ENCODE results near the gene PRR35. TPM values are rescaled to one million over a fixed set of nuclear protein-coding genes. Genes with fewer than 3 reads are reported as not detected.
"Not testable (repeated sequence)": the region's sequence is repeated elsewhere in the genome, so short reads cannot be mapped to it uniquely, and the experiment has no call there.

The PRR35 gene
- total RNA-seq, 1 experiment from 2014 or later = not detected

GRCh38 chr16:593807-594206 lies 33.6 kb downstream of the PRR35 start:
- no peak for DNase-seq (ENCODE audit: low spot score)

GRCh38 chr16:595094-595528 lies 34.9 kb downstream of the PRR35 start:
- DNase-seq (ENCODE audit: low spot score) = no peak

DNA sequence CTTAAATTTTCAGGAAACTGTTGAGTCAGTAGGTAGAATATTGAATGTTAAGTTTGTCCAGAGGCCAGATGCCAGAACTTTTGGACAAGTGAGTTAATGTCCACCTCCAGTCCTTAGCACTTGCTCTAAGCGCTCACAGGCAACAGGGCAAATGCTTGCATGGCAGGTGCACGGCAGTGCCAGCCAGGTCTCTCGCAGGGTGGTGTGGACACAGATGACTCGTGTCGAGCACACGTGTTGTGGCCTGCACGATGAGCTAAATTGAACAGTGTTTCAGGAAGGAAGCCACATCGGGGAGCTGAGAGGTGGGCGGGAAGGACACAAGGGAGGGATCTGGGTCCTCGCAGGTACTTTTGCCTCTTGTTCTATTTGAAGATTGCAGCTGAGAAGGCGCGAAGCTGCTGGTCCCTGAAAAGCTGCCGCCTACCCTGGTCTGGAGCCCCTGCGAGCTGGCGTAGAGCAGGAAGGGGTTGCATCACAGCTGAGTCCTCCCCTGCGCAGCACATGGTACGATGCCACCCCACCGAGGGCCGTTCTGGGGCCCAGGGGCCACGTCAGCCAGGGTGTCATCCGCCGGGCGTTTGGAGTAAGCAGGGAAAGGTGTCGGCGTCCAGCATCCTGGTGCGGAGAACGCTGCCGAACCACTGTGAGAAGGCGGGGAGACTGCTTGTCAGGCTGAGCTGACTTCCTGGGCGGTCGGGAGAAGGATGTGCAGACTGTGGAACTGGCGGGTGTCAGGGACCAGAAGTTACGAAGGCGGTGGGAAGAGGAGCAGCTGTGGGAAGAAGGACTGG lies 35.9 kb downstream of the PRR35 start:
- DNase-seq (ENCODE audit: low spot score) = no peak

- no peak for DNase-seq (ENCODE audit: low spot score)
These were observed 36.5 kb downstream of the PRR35 start for GRCh38 chr16:596736-597060.

- not testable (repeated sequence) for DNase-seq (ENCODE audit: low spot score)
These were observed 37.5 kb downstream of the PRR35 start for GRCh38 chr16:597655-598054.

DNA sequence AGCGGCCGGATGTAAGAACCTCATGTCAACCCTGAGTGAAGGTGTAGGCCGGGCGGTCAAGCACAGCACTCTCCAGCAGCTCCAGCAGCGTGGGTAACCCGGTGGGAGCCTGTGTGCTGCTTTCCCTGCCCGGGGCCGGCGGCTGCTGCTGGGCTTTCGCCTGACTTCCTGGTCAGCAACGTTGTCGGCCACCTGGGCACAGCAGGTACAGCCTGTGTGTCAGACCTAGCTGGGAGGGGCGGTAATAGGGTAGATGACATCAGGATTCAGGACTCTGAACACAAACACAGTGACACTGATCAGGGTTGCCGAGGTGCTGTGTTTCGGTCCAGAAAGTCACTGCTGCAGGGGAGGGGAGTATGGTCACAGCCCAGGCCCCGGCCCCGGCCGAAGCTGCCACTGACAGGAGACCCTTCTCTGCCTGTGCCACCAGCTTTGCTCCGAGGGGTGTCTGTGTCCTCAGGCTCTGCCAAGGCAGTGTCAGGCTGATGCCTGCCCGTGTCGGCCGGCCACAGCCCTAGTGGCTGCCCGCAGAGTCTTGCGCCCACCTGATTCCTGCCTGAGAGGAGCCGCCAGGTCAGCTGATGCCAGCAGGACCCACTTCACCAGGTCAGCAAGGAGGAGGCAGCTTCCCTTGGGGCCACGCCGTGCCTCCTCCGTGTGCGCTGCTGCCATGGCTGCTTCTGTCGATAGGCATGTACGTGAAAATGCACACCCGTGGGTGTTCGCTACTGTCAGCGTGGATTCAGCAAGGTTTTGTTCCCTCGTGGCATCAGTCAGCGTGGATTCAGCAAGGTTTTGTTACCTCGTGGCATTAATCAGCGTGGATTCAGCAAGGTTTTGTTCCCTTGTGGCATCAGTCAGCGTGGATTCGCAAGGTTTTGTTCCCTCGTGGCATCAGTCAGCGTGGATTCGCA lies 38.9 kb downstream of the PRR35 start:
- DNase-seq (ENCODE audit: low spot score) = no peak

DNA sequence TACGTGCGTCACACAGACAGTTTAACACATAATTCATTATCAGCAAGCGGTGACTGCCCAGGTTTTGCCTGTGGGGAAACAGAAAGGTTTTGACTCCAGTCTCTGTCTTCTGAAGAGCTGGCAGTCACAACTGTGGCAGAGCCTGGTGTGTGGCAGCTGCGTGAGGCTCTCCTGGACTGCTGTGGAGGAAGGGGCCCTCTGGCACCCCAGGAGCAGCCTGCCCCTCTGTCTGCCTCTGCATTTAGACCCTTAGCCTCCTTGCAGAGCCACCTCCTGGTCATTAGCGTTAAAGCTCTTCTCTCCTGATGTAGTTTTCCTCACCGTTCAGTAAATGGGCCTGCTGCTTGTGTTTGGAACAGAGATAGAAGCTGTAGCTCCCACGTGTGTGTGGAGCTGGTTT lies 40.6 kb downstream of the PRR35 start:
- DNase-seq (ENCODE audit: low spot score) = no peak

GRCh38 chr16:603933-604332 lies 43.7 kb downstream of the PRR35 start:
- DNase-seq (ENCODE audit: low spot score) = no peak

DNA sequence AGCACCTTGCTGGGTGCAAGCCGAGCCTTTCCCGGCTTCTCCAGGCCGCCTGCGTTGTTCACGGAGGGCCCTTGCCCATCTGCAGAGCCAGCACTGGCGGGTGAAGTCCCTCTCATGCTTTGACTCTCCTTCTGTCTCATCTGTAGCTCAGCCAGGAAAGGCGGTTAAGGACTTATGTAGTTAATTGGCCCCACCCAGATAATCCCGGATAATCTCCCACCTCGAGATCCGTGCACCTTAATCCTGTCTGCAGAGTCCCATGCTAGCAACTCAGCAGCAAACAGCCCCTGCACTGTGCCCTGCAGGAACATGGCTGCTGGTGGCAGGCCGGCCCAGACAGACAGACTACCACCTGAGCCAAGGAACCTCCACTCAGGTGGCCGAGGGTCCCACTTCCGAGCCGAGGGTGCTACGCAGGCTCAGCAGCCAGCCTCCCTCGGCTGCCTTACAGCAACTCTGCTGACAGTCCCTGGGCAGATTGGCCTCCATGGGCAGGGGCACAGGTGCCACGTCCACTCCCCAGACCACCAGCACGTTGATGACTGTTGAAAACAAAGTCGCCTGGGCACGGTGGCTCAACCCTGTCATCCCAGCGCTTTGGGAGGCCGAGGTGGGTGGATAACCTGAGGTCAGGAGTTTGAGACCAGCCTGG lies 46.6 kb downstream of the PRR35 start:
- DNase-seq (ENCODE audit: low spot score) = no peak

- DNase-seq (ENCODE audit: low spot score) = no peak
These were observed 47.8 kb downstream of the PRR35 start for GRCh38 chr16:608019-608418.

GRCh38 chr16:609316-609715 lies 49.1 kb downstream of the PRR35 start:
- no peak for DNase-seq (ENCODE audit: low spot score)

DNA sequence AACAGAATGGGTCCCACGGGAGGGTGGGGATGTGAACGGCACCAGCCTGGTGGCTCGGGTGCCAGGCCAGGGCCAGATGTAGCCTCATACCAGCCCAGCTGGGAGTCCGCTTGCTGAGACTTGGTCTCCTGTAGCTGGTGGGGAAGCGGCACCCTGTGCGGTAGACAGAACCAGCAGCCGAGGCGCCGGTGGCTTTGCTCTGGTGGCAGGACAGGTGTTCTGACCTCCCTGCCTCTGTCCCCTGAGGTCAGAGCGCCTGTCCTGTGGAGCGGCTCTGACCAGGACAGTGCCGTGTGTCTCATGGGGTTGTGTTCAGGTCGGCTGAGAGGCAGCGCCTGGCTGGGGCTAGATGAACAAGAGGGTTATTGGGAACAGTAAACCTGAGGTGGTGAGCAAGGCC lies 49.8 kb downstream of the PRR35 start:
- DNase-seq (ENCODE audit: low spot score) = no peak

GRCh38 chr16:610513-611381 lies 50.6 kb downstream of the PRR35 start:
- no peak for DNase-seq (ENCODE audit: low spot score)

GRCh38 chr16:615122-615521 lies 54.9 kb downstream of the PRR35 start:
- DNase-seq (ENCODE audit: low spot score) = no peak

Other genes starting within 250 kb of the PRR35 start
- 39.0 and 50.5 TPM in 2 replicates for gene AXIN1, start 207.7 kb upstream of the PRR35 start, total RNA-seq (2014; rRNA removed; shearing (Covaris generic))
- gene MRPL28, start 189.9 kb upstream of the PRR35 start, total RNA-seq (2014; rRNA removed; shearing (Covaris generic)) = 234 and 252 TPM in 2 replicates
- 46.6 and 58.5 TPM in 2 replicates for gene PGAP6, start 178.4 kb upstream of the PRR35 start, total RNA-seq (2014; rRNA removed; shearing (Covaris generic))
- gene NME4, start 163.2 kb upstream of the PRR35 start, total RNA-seq (2014; rRNA removed; shearing (Covaris generic)) = 161 and 179 TPM in 2 replicates
- 8.1 and 12.5 TPM in 2 replicates for gene DECR2, start 158.5 kb upstream of the PRR35 start, total RNA-seq (2014; rRNA removed; shearing (Covaris generic))
- gene RAB11FIP3, start 134.7 kb upstream of the PRR35 start, total RNA-seq (2014; rRNA removed; shearing (Covaris generic)) = 22.0 and 27.4 TPM in 2 replicates
- 53.5 and 60.0 TPM in 2 replicates for gene CAPN15, start 32.7 kb upstream of the PRR35 start, total RNA-seq (2014; rRNA removed; shearing (Covaris generic))
- 0.34 TPM in 1 of 2 replicates, not detected in the other for gene NHLRC4, start 6.6 kb downstream of the PRR35 start, total RNA-seq (2014; rRNA removed; shearing (Covaris generic))
- gene PIGQ, start 9.6 kb downstream of the PRR35 start, total RNA-seq (2014; rRNA removed; shearing (Covaris generic)) = 76.5 and 77.1 TPM in 2 replicates
- gene RAB40C, start 29.7 kb downstream of the PRR35 start, total RNA-seq (2014; rRNA removed; shearing (Covaris generic)) = 16.8 and 20.2 TPM in 2 replicates
- gene WFIKKN1, start 70.6 kb downstream of the PRR35 start, total RNA-seq (2014; rRNA removed; shearing (Covaris generic)) = 0.24 TPM in 1 of 2 replicates, not detected in the other
- gene METTL26, start 75.9 kb downstream of the PRR35 start, total RNA-seq (2014; rRNA removed; shearing (Covaris generic)) = 126 and 150 TPM in 2 replicates
- gene MCRIP2, start 81.4 kb downstream of the PRR35 start, total RNA-seq (2014; rRNA removed; shearing (Covaris generic)) = 27.8 and 36.1 TPM in 2 replicates
- 17.1 and 28.7 TPM in 2 replicates for gene WDR90, start 89.0 kb downstream of the PRR35 start, total RNA-seq (2014; rRNA removed; shearing (Covaris generic))
- 38.5 and 41.2 TPM in 2 replicates for gene RHOT2, start 107.7 kb downstream of the PRR35 start, total RNA-seq (2014; rRNA removed; shearing (Covaris generic))
- gene RHBDL1, start 115.3 kb downstream of the PRR35 start, total RNA-seq (2014; rRNA removed; shearing (Covaris generic)) = 2.2 and 2.8 TPM in 2 replicates
- gene STUB1, start 120.0 kb downstream of the PRR35 start, total RNA-seq (2014; rRNA removed; shearing (Covaris generic)) = 227 and 249 TPM in 2 replicates
- 1.6 and 3.4 TPM in 2 replicates for gene JMJD8, start 123.9 kb downstream of the PRR35 start, total RNA-seq (2014; rRNA removed; shearing (Covaris generic))
- gene WDR24, start 130.0 kb downstream of the PRR35 start, total RNA-seq (2014; rRNA removed; shearing (Covaris generic)) = 2.9 and 3.1 TPM in 2 replicates
- gene FBXL16, start 145.4 kb downstream of the PRR35 start, total RNA-seq (2014; rRNA removed; shearing (Covaris generic)) = 9.9 and 10.0 TPM in 2 replicates
- 71.9 and 87.2 TPM in 2 replicates for gene METRN, start 154.7 kb downstream of the PRR35 start, total RNA-seq (2014; rRNA removed; shearing (Covaris generic))
- gene ANTKMT, start 160.8 kb downstream of the PRR35 start, total RNA-seq (2014; rRNA removed; shearing (Covaris generic)) = 83.8 and 94.2 TPM in 2 replicates
- gene CCDC78, start 166.0 kb downstream of the PRR35 start, total RNA-seq (2014; rRNA removed; shearing (Covaris generic)) = 2.1 and 4.0 TPM in 2 replicates
- 15.0 and 25.3 TPM in 2 replicates for gene HAGHL, start 166.7 kb downstream of the PRR35 start, total RNA-seq (2014; rRNA removed; shearing (Covaris generic))
- 45.1 and 47.5 TPM in 2 replicates for gene CIAO3, start 180.6 kb downstream of the PRR35 start, total RNA-seq (2014; rRNA removed; shearing (Covaris generic))
- gene MSLN, start 200.3 kb downstream of the PRR35 start, total RNA-seq (2014; rRNA removed; shearing (Covaris generic)) = 6.5 and 7.6 TPM in 2 replicates
- 58.3 and 70.0 TPM in 2 replicates for gene RPUSD1, start 228.0 kb downstream of the PRR35 start, total RNA-seq (2014; rRNA removed; shearing (Covaris generic))
- gene CHTF18, start 228.2 kb downstream of the PRR35 start, total RNA-seq (2014; rRNA removed; shearing (Covaris generic)) = 36.9 and 44.2 TPM in 2 replicates
- not detected in 2 replicates for gene GNG13, start 240.3 kb downstream of the PRR35 start, total RNA-seq (2014; rRNA removed; shearing (Covaris generic))

Measured in A172 (cell line).